Neuronal stem cell (in vitro differentiated cells): ENCODE results near the gene XCL1.

ENCODE experiments used
- DNase-seq: peaks from one replicate; pipeline ENCODE4 v3.0.0-alpha.2; 2013; ENCODE audit warnings: low spot score
- H2AFZ ChIP-seq: one replicate; pipeline ENCODE4 v1.6.1; 2013; ENCODE audit warnings: mild to moderate bottlenecking, low read length, inconsistent platforms
- H2AK5ac ChIP-seq: 2 replicates; pipeline ENCODE4 v1.6.1; 2013; ENCODE audit warnings: low read depth, mild to moderate bottlenecking, inconsistent platforms, low read length, moderate library complexity, mixed read lengths
- H2BK120ac ChIP-seq: 2 replicates; pipeline ENCODE4 v1.6.1; 2013; ENCODE audit warnings: low read depth, mild to moderate bottlenecking, inconsistent platforms, low read length, moderate library complexity, mixed read lengths
- H2BK12ac ChIP-seq: one replicate; pipeline ENCODE4 v1.6.1; 2013; ENCODE audit warnings: low read length, inconsistent platforms
- H2BK15ac ChIP-seq: 2 replicates; pipeline ENCODE4 v1.6.1; 2013; ENCODE audit warnings: mild to moderate bottlenecking, low read length, inconsistent platforms, mixed read lengths
- H2BK5ac ChIP-seq: one replicate; pipeline ENCODE4 v1.6.1; 2013; ENCODE audit warnings: inconsistent platforms, mild to moderate bottlenecking, low read length, moderate library complexity
- H3K14ac ChIP-seq: one replicate; pipeline ENCODE4 v1.6.1; 2013; ENCODE audit warnings: low read length, inconsistent platforms
- H3K18ac ChIP-seq: 2 replicates; pipeline ENCODE4 v1.6.1; 2013; ENCODE audit warnings: low read length, inconsistent platforms
- H3K23ac ChIP-seq: 2 replicates; pipeline ENCODE4 v1.6.1; 2013; ENCODE audit warnings: low read depth, mild to moderate bottlenecking, mixed read lengths, low read length, inconsistent platforms; ENCODE audit not compliant: poor library complexity
- H3K27ac ChIP-seq: replicated peaks from 3 replicates; pipeline ENCODE4 v1.5.1; 2013; ENCODE audit warnings: low read length, inconsistent platforms
- H3K27me3 ChIP-seq, 3 experiments: 2 replicates each; pipeline ENCODE4 v1.6.1; 2013; ENCODE audit warnings: low read length in 3 of 3, mild to moderate bottlenecking in 2 of 3, inconsistent platforms in 1 of 3, low read depth in 1 of 3, mixed read lengths in 1 of 3, moderate library complexity in 1 of 3; ENCODE audit not compliant: control insufficient read depth in 3 of 3, insufficient read depth in 3 of 3
- H3K36me3 ChIP-seq, 2 donors: replicated peaks in 1 of 2; 2 replicates each; pipeline ENCODE4 v1.6.1; 2013; ENCODE audit warnings: low read length in 2 of 2; ENCODE audit not compliant: control insufficient read depth in 2 of 2, insufficient read depth in 2 of 2
- H3K4ac ChIP-seq: 2 replicates; pipeline ENCODE4 v1.6.1; 2013; ENCODE audit warnings: inconsistent platforms, mild to moderate bottlenecking, low read length, moderate library complexity
- H3K4me1 ChIP-seq, 2 donors: 1 replicate in 1 of 2; 2 replicates in 1 of 2; pipeline ENCODE4 v1.6.1; 2013; ENCODE audit warnings: low read length in 2 of 2, low read depth in 1 of 2; ENCODE audit not compliant: control insufficient read depth in 2 of 2, insufficient read depth in 1 of 2
- H3K4me2 ChIP-seq: one replicate; pipeline ENCODE4 v1.6.1; 2013; ENCODE audit warnings: mild to moderate bottlenecking, low read length, inconsistent platforms; ENCODE audit not compliant: insufficient read depth, poor library complexity, severe bottlenecking
- H3K4me3 ChIP-seq, 2 donors: 2 replicates each; pipeline ENCODE4 v1.5.1; 2013; ENCODE audit warnings: low read length in 2 of 2, mild to moderate bottlenecking in 2 of 2, inconsistent platforms in 1 of 2, moderate library complexity in 1 of 2
- H3K79me1 ChIP-seq: one replicate; pipeline ENCODE4 v1.6.1; 2013; ENCODE audit warnings: low read depth, mild to moderate bottlenecking, inconsistent platforms, low read length, moderate library complexity
- H3K9ac ChIP-seq: one replicate; pipeline ENCODE4 v1.6.1; 2013; ENCODE audit warnings: mild to moderate bottlenecking, low read depth, low read length, inconsistent platforms; ENCODE audit not compliant: poor library complexity
- H3K9me3 ChIP-seq, 2 donors: replicated peaks in 1 of 2; 2 replicates each; pipeline versions ENCODE3 to v1.6.1; 2013; ENCODE audit warnings: low read length in 2 of 2, mild to moderate bottlenecking in 2 of 2, inconsistent platforms in 1 of 2, low read depth in 1 of 2, mixed read lengths in 1 of 2, moderate library complexity in 1 of 2; ENCODE audit not compliant: control insufficient read depth in 2 of 2, insufficient read depth in 1 of 2
- H4K8ac ChIP-seq: one replicate; pipeline ENCODE4 v1.6.1; 2013; ENCODE audit warnings: low read depth, mild to moderate bottlenecking, inconsistent platforms, low read length, moderate library complexity
- H4K91ac ChIP-seq: one replicate; pipeline ENCODE4 v1.6.1; 2013; ENCODE audit warnings: low read length, low read depth, mild to moderate bottlenecking, inconsistent platforms; ENCODE audit not compliant: poor library complexity
- WGBS, 2 donors: extraction: QIAGEN DNeasy Blood & Tissue Kit; methylation state at CpG; one replicate each; pipeline ENCODE4 v1.1.7; 2013; ENCODE audit warnings: missing lambda C conversion rate in 2 of 2, mixed read lengths in 1 of 2; ENCODE audit not compliant: insufficient read length in 2 of 2, insufficient replicate concordance in 1 of 2; ENCODE audit errors: extremely low coverage in 2 of 2; 5-methylcytosine and 5-hydroxymethylcytosine counted together

XCL1 gene

GRCh38 chr1:168567568-168567967, 8.8 kb upstream of the XCL1 start:
- no peak overlapping the region for H3K14ac ChIP-seq
- H4K91ac ChIP-seq = no peak overlapping the region
- H4K8ac ChIP-seq = no peak overlapping the region
- no peaks in the 10 kb centered on the region for H3K27me3 ChIP-seq
- no peak overlapping the region for H3K4me2 ChIP-seq
- H2BK12ac ChIP-seq = no peak overlapping the region
- no peak overlapping the region for H2AFZ ChIP-seq
- H3K4ac ChIP-seq = no peak overlapping the region
- H2AK5ac ChIP-seq = no peak overlapping the region
- H3K9me3 ChIP-seq = no peaks in the 10 kb centered on the region
- no peak overlapping the region for H3K27ac ChIP-seq
- H3K36me3 ChIP-seq = no peaks in the 10 kb centered on the region
- no peak overlapping the region for H2BK5ac ChIP-seq
- H3K4me3 ChIP-seq = no peak overlapping the region
- no peak overlapping the region for H3K9ac ChIP-seq
- no peaks in the 10 kb centered on the region for H3K79me1 ChIP-seq
- no peak overlapping the region for H2BK15ac ChIP-seq
- DNase-seq = no peak
- H3K4me1 ChIP-seq = no peaks in the 10 kb centered on the region
- no CpG with 5 or more reads among the region's 3 CpGs for WGBS, 2 donors
- no peak overlapping the region for H3K18ac ChIP-seq
- H3K23ac ChIP-seq = no peak overlapping the region
- no peak overlapping the region for H2BK120ac ChIP-seq

DNA sequence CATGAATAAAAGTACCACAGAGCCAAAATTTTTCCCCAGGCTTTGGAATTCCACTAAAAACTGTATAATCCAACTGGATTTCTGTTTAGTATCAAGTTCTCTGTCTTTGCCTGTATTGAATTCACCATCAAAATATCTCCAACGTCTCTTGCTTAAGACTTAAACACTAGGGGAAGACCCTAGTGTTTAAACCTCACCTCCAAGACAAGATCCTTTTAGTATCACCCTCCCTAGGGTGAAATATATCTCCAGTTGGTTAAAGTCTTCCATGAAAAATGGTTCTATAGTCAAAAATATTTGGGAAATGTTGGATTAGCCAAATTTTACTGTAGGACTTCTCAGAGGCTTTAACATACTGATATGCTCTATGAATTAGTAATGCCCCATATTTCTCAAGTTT, 8.1 kb upstream of the XCL1 start:
- no peak overlapping the region for H3K4ac ChIP-seq
- no peak overlapping the region for H3K9ac ChIP-seq
- H4K8ac ChIP-seq = no peak overlapping the region
- no peak overlapping the region for H4K91ac ChIP-seq
- H2AK5ac ChIP-seq = no peak overlapping the region
- DNase-seq = no peak
- no peak overlapping the region for H3K14ac ChIP-seq
- H2BK12ac ChIP-seq = no peak overlapping the region
- no peak overlapping the region for H2BK15ac ChIP-seq
- no peak overlapping the region for H3K4me2 ChIP-seq
- H3K4me3 ChIP-seq = no peak overlapping the region
- H3K36me3 ChIP-seq = no peaks in the 10 kb centered on the region
- no CpG with 5 or more reads among the region's 1 CpG for WGBS, 2 donors
- no peak overlapping the region for H3K27ac ChIP-seq
- H2BK120ac ChIP-seq = no peak overlapping the region
- H3K9me3 ChIP-seq = no peaks in the 10 kb centered on the region
- no peak overlapping the region for H3K23ac ChIP-seq
- no peaks in the 10 kb centered on the region for H3K79me1 ChIP-seq
- no peak overlapping the region for H2AFZ ChIP-seq
- H3K4me1 ChIP-seq = no peaks in the 10 kb centered on the region
- no peaks in the 10 kb centered on the region for H3K27me3 ChIP-seq
- H2BK5ac ChIP-seq = no peak overlapping the region
- H3K18ac ChIP-seq = no peak overlapping the region

DNA sequence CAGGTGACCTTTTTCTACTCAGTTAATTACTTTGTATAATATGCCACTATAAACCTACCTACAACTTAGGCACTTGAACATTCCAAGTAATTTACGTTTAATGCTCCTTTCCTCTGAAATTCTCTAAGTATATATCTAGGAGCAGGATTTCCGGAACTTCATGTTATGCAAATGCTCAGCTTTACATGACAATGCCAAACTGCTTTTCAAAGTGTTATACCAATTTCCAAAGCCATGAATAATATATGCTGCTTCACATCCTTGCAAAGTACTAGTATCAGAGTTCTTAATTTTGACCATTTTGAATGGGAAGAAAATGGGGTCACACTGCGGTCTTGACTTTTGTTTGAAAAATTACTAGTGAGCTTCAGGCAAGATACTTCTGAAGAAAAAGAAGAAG, 5.8 kb upstream of the XCL1 start:
- no peaks in the 10 kb centered on the region for H3K9me3 ChIP-seq
- H3K4me1 ChIP-seq = no peaks in the 10 kb centered on the region
- no peak overlapping the region for H3K4me2 ChIP-seq
- no peak overlapping the region for H2BK12ac ChIP-seq
- no peak overlapping the region for H3K18ac ChIP-seq
- no peak overlapping the region for H2BK5ac ChIP-seq
- H3K4me3 ChIP-seq = no peak overlapping the region
- no peak overlapping the region for H2AFZ ChIP-seq
- H2BK15ac ChIP-seq = no peak overlapping the region
- no CpG with 5 or more reads among the region's 3 CpGs for WGBS, 2 donors
- H2BK120ac ChIP-seq = no peak overlapping the region
- H3K36me3 ChIP-seq = no peaks in the 10 kb centered on the region
- no peak overlapping the region for H4K91ac ChIP-seq
- no peak overlapping the region for H2AK5ac ChIP-seq
- H3K14ac ChIP-seq = no peak overlapping the region
- H3K23ac ChIP-seq = no peak overlapping the region
- H4K8ac ChIP-seq = no peak overlapping the region
- H3K9ac ChIP-seq = no peak overlapping the region
- no peaks in the 10 kb centered on the region for H3K27me3 ChIP-seq
- no peaks in the 10 kb centered on the region for H3K79me1 ChIP-seq
- DNase-seq = no peak
- H3K4ac ChIP-seq = no peak overlapping the region
- no peak overlapping the region for H3K27ac ChIP-seq

GRCh38 chr1:168572633-168573032, 3.8 kb upstream of the XCL1 start:
- Histone ChIP-seq H3K4me1 (no peaks in the 10 kb centered on the region), H3K27me3 (no peaks in the 10 kb centered on the region), H3K18ac (no peak overlapping the region), H3K9ac (no peak overlapping the region), H2BK120ac (no peak overlapping the region), H3K4ac (no peak overlapping the region), H2AFZ (no peak overlapping the region), H3K79me1 (no peaks in the 10 kb centered on the region), H3K4me3 (no peak overlapping the region), H3K9me3 (no peaks in the 10 kb centered on the region), H3K27ac (no peak overlapping the region), H4K91ac (no peak overlapping the region), H2AK5ac (no peak overlapping the region), H3K4me2 (no peak overlapping the region), H3K23ac (no peak overlapping the region), H2BK15ac (no peak overlapping the region), H4K8ac (no peak overlapping the region), H3K36me3 (no peaks in the 10 kb centered on the region), H2BK12ac (no peak overlapping the region), H2BK5ac (no peak overlapping the region), H3K14ac (no peak overlapping the region)
- no CpG with 5 or more reads among the region's 3 CpGs for WGBS, 2 donors
- DNase-seq = no peak
